RWPE1 (cell line): ENCODE data around the gene AQP12A.

Source experiments
- CTCF ChIA-PET: fragments of 350-600 bp; sonication (Branson Sonifier 250); formaldehyde crosslinking; extraction: SDS; loops from one replicate; lab custom pipeline; 2021; lab: Yijun Ruan, JAX
- POLR2A ChIA-PET: fragments of 400-600 bp; formaldehyde crosslinking; extraction: SDS; loops from one replicate; lab custom pipeline; 2020; ENCODE audit warnings: antibody characterized with exemption; ENCODE audit not compliant: low non-redundant PET; lab: Yijun Ruan, JAX
- DNase-seq: peaks from one replicate; pipeline ENCODE4 v3.0.0; 2012; ENCODE audit warnings: low spot score
- H3K27ac ChIP-seq: fragments of 450-650 bp; 2 replicates; pipeline ENCODE4 v1.5.1; 2017
- TF ChIP-seq, protein P1 (sequence below): fragments of 450-650 bp; conservative IDR thresholded peaks from 2 replicates; pipeline ENCODE4 v1.5.1; 2017; ENCODE audit warnings: low read depth, mild to moderate bottlenecking

Gene AQP12A

DNA sequence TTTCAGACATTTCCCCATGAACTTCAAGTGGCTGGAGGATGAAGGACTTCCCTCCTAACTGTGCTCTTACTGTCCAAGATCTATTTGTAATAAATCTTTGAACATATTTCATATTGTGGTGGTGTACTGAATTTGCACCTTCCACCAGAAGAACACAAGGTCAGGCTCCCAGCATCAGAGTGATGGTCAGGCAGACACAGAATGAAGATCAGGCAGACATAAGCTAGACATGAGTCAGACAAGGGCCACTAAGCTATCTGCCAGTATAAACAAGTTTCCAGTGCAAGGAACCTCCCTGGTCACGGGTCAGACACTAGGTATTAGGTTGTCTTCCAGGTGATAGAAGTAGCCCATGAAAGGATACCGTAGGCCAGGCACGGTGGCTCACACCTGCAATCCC, 29.0 kb upstream of the AQP12A start:
- CTCF ChIA-PET, result no interaction called here

GRCh38 chr2:240663546-240664190, 28.0 kb upstream of the AQP12A start:
- DNase-seq, result no peak
- TF ChIP-seq, protein P1, sequence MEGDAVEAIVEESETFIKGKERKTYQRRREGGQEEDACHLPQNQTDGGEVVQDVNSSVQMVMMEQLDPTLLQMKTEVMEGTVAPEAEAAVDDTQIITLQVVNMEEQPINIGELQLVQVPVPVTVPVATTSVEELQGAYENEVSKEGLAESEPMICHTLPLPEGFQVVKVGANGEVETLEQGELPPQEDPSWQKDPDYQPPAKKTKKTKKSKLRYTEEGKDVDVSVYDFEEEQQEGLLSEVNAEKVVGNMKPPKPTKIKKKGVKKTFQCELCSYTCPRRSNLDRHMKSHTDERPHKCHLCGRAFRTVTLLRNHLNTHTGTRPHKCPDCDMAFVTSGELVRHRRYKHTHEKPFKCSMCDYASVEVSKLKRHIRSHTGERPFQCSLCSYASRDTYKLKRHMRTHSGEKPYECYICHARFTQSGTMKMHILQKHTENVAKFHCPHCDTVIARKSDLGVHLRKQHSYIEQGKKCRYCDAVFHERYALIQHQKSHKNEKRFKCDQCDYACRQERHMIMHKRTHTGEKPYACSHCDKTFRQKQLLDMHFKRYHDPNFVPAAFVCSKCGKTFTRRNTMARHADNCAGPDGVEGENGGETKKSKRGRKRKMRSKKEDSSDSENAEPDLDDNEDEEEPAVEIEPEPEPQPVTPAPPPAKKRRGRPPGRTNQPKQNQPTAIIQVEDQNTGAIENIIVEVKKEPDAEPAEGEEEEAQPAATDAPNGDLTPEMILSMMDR, result no peak
- ChIA-PET POLR2A (no interaction called here), CTCF (interaction anchor here (0.6 kb wide), 1 partner anchor 552 kb away, joined by 4 read pairs; no protein-coding TSS in a partner anchor)
- H3K27ac ChIP-seq, result no peak overlapping the region

More for the DNA sequence above, 29.0 kb upstream of the AQP12A start:
- DNase-seq, result no peak
- POLR2A ChIA-PET, result no interaction called here
- H3K27ac ChIP-seq, result no peak overlapping the region
- TF ChIP-seq, protein P1, result no peak

- CTCF ChIA-PET, result no interaction called here
- no peak overlapping the region for H3K27ac ChIP-seq
- TF ChIP-seq, protein P1, result no peak
- no peak for DNase-seq
- POLR2A ChIA-PET, result no interaction called here
Measured at GRCh38 chr2:240664622-240665021, 27.0 kb upstream of the AQP12A start.

DNA sequence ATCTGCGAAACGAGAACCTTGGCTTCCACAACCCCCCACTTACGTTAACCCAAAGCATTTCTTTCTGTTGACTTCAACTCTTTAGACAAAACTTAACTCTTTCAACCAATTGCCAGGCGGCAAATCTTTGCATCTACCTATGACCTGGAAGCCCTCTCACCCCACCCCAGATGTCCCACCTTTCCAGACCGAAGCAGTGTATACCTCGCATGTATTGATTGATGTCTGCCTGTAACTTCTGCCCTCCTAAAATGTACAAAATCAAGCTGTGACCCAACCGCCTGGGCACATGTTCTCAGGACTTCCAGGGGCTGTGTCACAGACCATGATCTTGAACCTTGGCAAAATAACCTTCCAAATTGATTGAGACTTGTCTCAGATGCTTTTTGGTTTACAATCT, 21.3 kb upstream of the AQP12A start:
- TF ChIP-seq, protein P1, result no peak
- H3K27ac ChIP-seq, result no peak overlapping the region
- no peak for DNase-seq
- ChIA-PET POLR2A (no interaction called here), CTCF (interaction anchor here (0.6 kb wide), 1 partner anchor 1347 kb away, joined by 3 read pairs; no protein-coding TSS in a partner anchor)

- ChIA-PET CTCF (no interaction called here), POLR2A (no interaction called here)
- TF ChIP-seq, protein P1, result no peak
- DNase-seq, result no peak
- H3K27ac ChIP-seq, result no peak overlapping the region
Measured at GRCh38 chr2:240670950-240671349, 20.7 kb upstream of the AQP12A start.

DNA sequence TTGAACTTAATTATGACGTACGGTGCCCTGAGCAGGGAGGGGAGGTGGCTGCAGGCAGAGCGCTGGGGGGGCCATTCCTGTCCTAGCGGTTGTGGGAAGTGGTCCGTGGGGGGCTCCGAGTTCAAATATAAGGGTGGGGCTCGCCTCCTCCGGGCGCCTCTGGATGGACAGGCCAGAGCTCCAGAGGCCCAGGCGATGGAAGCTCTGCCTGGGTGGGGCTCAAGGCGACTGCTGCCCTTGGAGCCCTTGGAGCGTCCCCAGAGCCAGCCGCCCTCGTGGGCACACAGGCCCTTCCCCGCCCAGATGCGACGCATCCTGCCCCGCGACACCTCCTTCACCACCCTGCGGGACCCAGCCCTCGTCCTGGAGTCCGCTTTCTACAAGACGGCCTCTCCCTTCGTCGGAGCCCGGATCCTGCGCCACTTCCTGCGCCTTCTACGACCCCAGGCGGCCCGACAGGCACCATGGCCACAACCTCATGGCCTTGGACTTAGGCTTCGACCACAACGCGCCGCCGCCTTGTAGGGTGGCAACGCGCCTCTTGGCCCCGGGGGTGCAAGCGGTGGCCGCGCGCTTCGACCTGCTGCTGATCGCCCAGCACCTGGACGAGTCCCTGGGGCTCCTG, 19.5 kb upstream of the AQP12A start:
- DNase-seq, result no peak
- H3K27ac ChIP-seq, result no peak overlapping the region
- TF ChIP-seq, protein P1, result no peak
- ChIA-PET POLR2A (no interaction called here), CTCF (interaction anchor here (0.7 kb wide), 1 partner anchor 839 kb away, joined by 4 read pairs; no protein-coding TSS in a partner anchor)
